Activated T-helper 1 cell treated with Interleukin-2 at 50 U/mL for 16 hours (primary cell): ENCODE measurements around the gene TFIP11.

Experiments used
- DNase-seq: peaks from one replicate; pipeline ENCODE4 v3.0.0-alpha.2; 2020; ENCODE audit warnings: low read depth

The TFIP11 gene

GRCh38 chr22:26512149-26512793, at the start of gene TFIP11:
Gene TFIP11, minus strand, starts transcription at chr22:26512473. Its CDS starts 2,201 bp downstream, at chr22:26510272.
- peak; percentile 83 for DNase-seq

- DNase-seq: no peak
Measured at GRCh38 chr22:26561756-26562417, 49.6 kb upstream of the TFIP11 start.

- no peak for DNase-seq
Measured at GRCh38 chr22:26559961-26560575, 47.8 kb upstream of the TFIP11 start.

- no peak for DNase-seq
Measured at GRCh38 chr22:26558248-26558895, 46.1 kb upstream of the TFIP11 start.

GRCh38 chr22:26556904-26557303, 44.6 kb upstream of the TFIP11 start:
- DNase-seq: no peak

GRCh38 chr22:26555478-26555877, 43.2 kb upstream of the TFIP11 start:
- DNase-seq: no peak

- DNase-seq: no peak
Measured at GRCh38 chr22:26554956-26555355, 42.7 kb upstream of the TFIP11 start.

- DNase-seq: no peak
Measured at GRCh38 chr22:26553056-26553752, 40.9 kb upstream of the TFIP11 start.

GRCh38 chr22:26552466-26552865, 40.2 kb upstream of the TFIP11 start:
- no peak for DNase-seq

GRCh38 chr22:26551568-26551967, 39.3 kb upstream of the TFIP11 start:
- no peak for DNase-seq

- DNase-seq: no peak
Measured at GRCh38 chr22:26550498-26551033, 38.3 kb upstream of the TFIP11 start.

GRCh38 chr22:26549902-26550497, 37.7 kb upstream of the TFIP11 start:
- no peak for DNase-seq

- no peak for DNase-seq
Measured at GRCh38 chr22:26548984-26549383, 36.7 kb upstream of the TFIP11 start.

- DNase-seq: no peak
Measured at GRCh38 chr22:26548303-26548702, 36.0 kb upstream of the TFIP11 start.

GRCh38 chr22:26547837-26548236, 35.6 kb upstream of the TFIP11 start:
- DNase-seq: no peak

- no peak for DNase-seq
Measured at GRCh38 chr22:26547426-26547825, 35.2 kb upstream of the TFIP11 start.

- DNase-seq: no peak
Measured at GRCh38 chr22:26546282-26546681, 34.0 kb upstream of the TFIP11 start.

- no peak for DNase-seq
Measured at GRCh38 chr22:26545827-26546226, 33.6 kb upstream of the TFIP11 start.

- no peak for DNase-seq
Measured at GRCh38 chr22:26545385-26545784, 33.1 kb upstream of the TFIP11 start.

- DNase-seq: no peak
Measured at GRCh38 chr22:26544489-26544888, 32.2 kb upstream of the TFIP11 start.

- no peak for DNase-seq
Measured at GRCh38 chr22:26542831-26543230, 30.6 kb upstream of the TFIP11 start.
